Activated naive CD8-positive, alpha-beta T cell treated with anti-CD3 and anti-CD28 coated beads, Interleukin-2, amount 10 ng/mL, durations not matched to agents 7 days and 5 days (primary cell): ENCODE data around the gene CENPP. TPM values are rescaled to one million over a fixed set of nuclear protein-coding genes. Genes with fewer than 3 reads are reported as not detected.

Experiments used
- ATAC-seq: fragments of 150-1000 bp; cut with Tn5 transposase; one replicate; pipeline ENCODE4 v1.10.0; 2021; ENCODE audit warnings: low read depth, moderate library complexity
- POLR2A ChIA-PET: fragments of 350-600 bp; sonication (Branson Sonifier 250); formaldehyde crosslinking; loops from one replicate; lab custom pipeline; 2021; ENCODE audit warnings: antibody characterized with exemption; lab: Charles Lee
- DNase-seq: peaks from one replicate; pipeline ENCODE4 v3.0.0; 2021
- H3K27ac Mint-ChIP-seq: one replicate; pipeline ENCODE4 v1.8.0; 2022; ENCODE audit warnings: mild to moderate bottlenecking, mixed read lengths
- H3K27me3 Mint-ChIP-seq: one replicate; pipeline ENCODE4 v1.8.0; 2022; ENCODE audit warnings: mild to moderate bottlenecking, moderate library complexity, mixed read lengths
- H3K36me3 Mint-ChIP-seq: one replicate; pipeline ENCODE4 v1.8.0; 2021; ENCODE audit warnings: mild to moderate bottlenecking, mixed read lengths
- H3K4me1 Mint-ChIP-seq: one replicate; pipeline ENCODE4 v1.8.0; 2021; ENCODE audit warnings: mixed read lengths
- H3K4me3 Mint-ChIP-seq: one replicate; pipeline ENCODE4 v1.8.0; 2022; ENCODE audit warnings: mild to moderate bottlenecking, moderate library complexity, mixed read lengths
- H3K9me3 Mint-ChIP-seq: one replicate; pipeline ENCODE4 v1.8.0; 2021; ENCODE audit warnings: mixed read lengths
- total RNA-seq, 2 experiments: library from RNA; stranded (reverse); gene quantifications; one replicate each; pipeline ENCODE4 v1.2.3, GENCODE V29; 2021

The CENPP gene
- total RNA-seq, 2 experiments from 2014 or later = 19.6 to 20.6 TPM

GRCh38 chr9:92656537-92656925 lies 330.8 kb downstream of the CENPP start:
- DNase-seq (peak; percentile 7), ATAC-seq (no peak)
- peaks cover 6% of the 10 kb centered on the region for H3K36me3 Mint-ChIP-seq
- H3K27me3 Mint-ChIP-seq = no peaks in the 10 kb centered on the region
- no peak overlapping the region for H3K27ac Mint-ChIP-seq
- no peaks in the 10 kb centered on the region for H3K9me3 Mint-ChIP-seq
- POLR2A ChIA-PET = no interaction called here
- peaks cover 3% of the 10 kb centered on the region for H3K4me1 Mint-ChIP-seq
- H3K4me3 Mint-ChIP-seq = no peak overlapping the region

GRCh38 chr9:92657296-92658094 lies 331.7 kb downstream of the CENPP start:
- H3K27ac Mint-ChIP-seq = no peak overlapping the region

GRCh38 chr9:92658176-92658575 lies 332.4 kb downstream of the CENPP start:
- DNase-seq (no peak), ATAC-seq (no peak)
- Mint-ChIP-seq H3K36me3 (peaks cover 7% of the 10 kb centered on the region), H3K27ac (no peak overlapping the region), H3K4me3 (no peak overlapping the region), H3K9me3 (no peaks in the 10 kb centered on the region), H3K4me1 (peaks cover 7% of the 10 kb centered on the region), H3K27me3 (no peaks in the 10 kb centered on the region)
- POLR2A ChIA-PET = no interaction called here

More at GRCh38 chr9:92657296-92658094, 331.7 kb downstream of the CENPP start:
- POLR2A ChIA-PET = no interaction called here
- DNase-seq = no peak
- peaks cover 7% of the 10 kb centered on the region for H3K36me3 Mint-ChIP-seq
- ATAC-seq = no peak
- H3K27me3 Mint-ChIP-seq = no peaks in the 10 kb centered on the region
- H3K4me1 Mint-ChIP-seq = peaks cover 6% of the 10 kb centered on the region
- no peak overlapping the region for H3K4me3 Mint-ChIP-seq
- no peaks in the 10 kb centered on the region for H3K9me3 Mint-ChIP-seq

DNA sequence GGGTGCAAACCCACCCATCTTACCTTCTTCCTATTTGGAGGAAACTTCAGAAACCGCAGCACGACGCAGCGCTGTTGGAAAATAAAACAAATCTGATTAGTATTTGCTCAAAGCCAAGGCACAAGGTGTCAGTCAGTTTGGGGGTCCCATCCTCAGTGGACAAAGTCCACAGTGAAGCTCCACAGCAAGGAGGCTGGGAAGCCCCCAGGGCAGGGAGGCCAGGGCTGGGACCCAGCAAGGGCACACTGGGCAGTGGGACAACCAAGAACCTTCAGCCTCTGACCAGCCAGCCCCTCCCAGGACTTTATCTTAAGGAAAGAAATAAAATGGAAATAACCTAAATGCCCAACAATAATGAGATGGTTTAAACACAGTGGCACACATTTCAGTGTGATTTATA lies 332.9 kb downstream of the CENPP start:
- H3K27me3 Mint-ChIP-seq = no peaks in the 10 kb centered on the region
- no peaks in the 10 kb centered on the region for H3K9me3 Mint-ChIP-seq
- POLR2A ChIA-PET = no interaction called here
- H3K4me3 Mint-ChIP-seq = no peak overlapping the region
- no peak for ATAC-seq
- H3K27ac Mint-ChIP-seq = no peak overlapping the region
- no peak for DNase-seq
- peaks cover 10% of the 10 kb centered on the region for H3K4me1 Mint-ChIP-seq
- H3K36me3 Mint-ChIP-seq = peaks cover 8% of the 10 kb centered on the region

- POLR2A ChIA-PET = no interaction called here
- H3K4me3 Mint-ChIP-seq = no peak overlapping the region
Measured at GRCh38 chr9:92659601-92660000, 333.8 kb downstream of the CENPP start.

DNA sequence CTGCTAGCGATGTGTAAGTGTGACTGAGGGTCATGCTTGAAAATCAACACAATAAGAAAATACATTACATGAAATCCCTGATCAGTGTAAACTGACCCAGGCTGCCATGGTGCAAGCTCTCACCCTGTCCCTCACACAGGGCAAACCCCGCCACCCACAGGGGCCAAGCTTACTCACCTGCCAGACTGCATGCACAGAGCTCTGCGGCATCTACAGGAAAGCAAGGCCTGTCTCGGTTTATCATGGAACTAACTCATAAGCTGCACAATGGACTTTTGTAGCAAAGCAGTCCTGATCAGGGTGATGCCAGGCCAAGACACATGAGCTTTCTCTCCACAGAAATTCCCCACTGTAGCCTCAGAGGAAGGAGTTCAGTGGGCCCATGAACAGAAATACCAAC lies 334.5 kb downstream of the CENPP start:
- no peaks in the 10 kb centered on the region for H3K9me3 Mint-ChIP-seq
- H3K27me3 Mint-ChIP-seq = no peaks in the 10 kb centered on the region
- DNase-seq (no peak), ATAC-seq (no peak)
- POLR2A ChIA-PET = no interaction called here
- H3K4me1 Mint-ChIP-seq = peaks cover 22% of the 10 kb centered on the region
- no peak overlapping the region for H3K4me3 Mint-ChIP-seq
- H3K36me3 Mint-ChIP-seq = peaks cover 8% of the 10 kb centered on the region
- H3K27ac Mint-ChIP-seq = no peak overlapping the region

More at GRCh38 chr9:92659601-92660000, 333.8 kb downstream of the CENPP start:
- H3K4me1 Mint-ChIP-seq = peaks cover 15% of the 10 kb centered on the region
- H3K9me3 Mint-ChIP-seq = no peaks in the 10 kb centered on the region
- no peak for DNase-seq
- H3K36me3 Mint-ChIP-seq = peaks cover 8% of the 10 kb centered on the region
- H3K27ac Mint-ChIP-seq = no peak overlapping the region
- no peaks in the 10 kb centered on the region for H3K27me3 Mint-ChIP-seq
- no peak for ATAC-seq

- no peaks in the 10 kb centered on the region for H3K27me3 Mint-ChIP-seq
- ATAC-seq (no peak), DNase-seq (no peak)
- H3K4me3 Mint-ChIP-seq = no peak overlapping the region
- POLR2A ChIA-PET = no interaction called here
- peak overlapping the region; percentile 42 for H3K27ac Mint-ChIP-seq
- no peaks in the 10 kb centered on the region for H3K9me3 Mint-ChIP-seq
- peaks cover 9% of the 10 kb centered on the region for H3K36me3 Mint-ChIP-seq
- H3K4me1 Mint-ChIP-seq = peaks cover 26% of the 10 kb centered on the region
Measured at GRCh38 chr9:92661127-92661526, 335.4 kb downstream of the CENPP start.

DNA sequence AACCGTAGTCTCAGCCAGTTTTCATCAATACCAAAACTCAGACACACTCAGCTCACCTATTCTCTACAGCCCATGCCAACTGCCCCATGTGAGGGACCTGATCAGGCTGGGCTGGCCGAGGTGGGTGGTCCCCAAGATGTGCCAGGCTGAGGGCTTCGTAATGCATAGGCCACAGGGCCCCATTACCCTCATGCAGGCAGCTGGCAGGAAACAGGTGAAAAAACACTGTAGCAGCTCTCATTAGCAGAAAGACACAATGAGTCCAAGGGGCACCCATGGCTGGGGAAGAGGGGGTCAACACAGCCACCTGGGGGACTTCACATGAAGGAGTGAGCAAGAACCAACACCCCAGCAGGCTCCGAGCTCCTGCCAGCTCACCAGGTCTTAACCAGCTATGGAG lies 336.0 kb downstream of the CENPP start:
- no peak for ATAC-seq
- no peaks in the 10 kb centered on the region for H3K9me3 Mint-ChIP-seq
- DNase-seq = no peak
- H3K4me3 Mint-ChIP-seq = no peak overlapping the region
- peak overlapping the region; percentile 42 for H3K27ac Mint-ChIP-seq
- H3K36me3 Mint-ChIP-seq = peaks cover 9% of the 10 kb centered on the region
- POLR2A ChIA-PET = no interaction called here
- peaks cover 27% of the 10 kb centered on the region for H3K4me1 Mint-ChIP-seq
- no peaks in the 10 kb centered on the region for H3K27me3 Mint-ChIP-seq

DNA sequence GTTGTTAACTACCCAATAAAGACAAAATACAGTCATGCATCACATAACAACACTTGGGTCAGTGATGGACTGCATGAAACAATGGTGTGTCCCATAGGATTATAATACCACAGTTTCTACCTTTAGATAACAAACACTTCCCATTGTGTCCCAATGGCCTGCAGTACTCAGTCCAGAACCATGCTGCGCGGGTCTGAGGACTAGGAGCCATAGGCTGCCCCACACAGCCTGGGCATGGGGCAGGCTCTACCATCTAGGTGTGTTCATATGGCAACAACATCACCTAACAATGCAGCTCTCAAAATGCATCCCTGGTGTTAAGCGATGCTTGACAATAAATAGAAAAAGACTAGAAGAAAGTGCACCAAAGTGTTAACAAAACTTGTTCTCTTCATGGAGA lies 337.4 kb downstream of the CENPP start:
- H3K36me3 Mint-ChIP-seq = peaks cover 8% of the 10 kb centered on the region
- no peak overlapping the region for H3K4me3 Mint-ChIP-seq
- peaks cover 37% of the 10 kb centered on the region for H3K4me1 Mint-ChIP-seq
- no peaks in the 10 kb centered on the region for H3K9me3 Mint-ChIP-seq
- H3K27ac Mint-ChIP-seq = no peak overlapping the region
- ATAC-seq (no peak), DNase-seq (no peak)
- no peaks in the 10 kb centered on the region for H3K27me3 Mint-ChIP-seq
- POLR2A ChIA-PET = no interaction called here

DNA sequence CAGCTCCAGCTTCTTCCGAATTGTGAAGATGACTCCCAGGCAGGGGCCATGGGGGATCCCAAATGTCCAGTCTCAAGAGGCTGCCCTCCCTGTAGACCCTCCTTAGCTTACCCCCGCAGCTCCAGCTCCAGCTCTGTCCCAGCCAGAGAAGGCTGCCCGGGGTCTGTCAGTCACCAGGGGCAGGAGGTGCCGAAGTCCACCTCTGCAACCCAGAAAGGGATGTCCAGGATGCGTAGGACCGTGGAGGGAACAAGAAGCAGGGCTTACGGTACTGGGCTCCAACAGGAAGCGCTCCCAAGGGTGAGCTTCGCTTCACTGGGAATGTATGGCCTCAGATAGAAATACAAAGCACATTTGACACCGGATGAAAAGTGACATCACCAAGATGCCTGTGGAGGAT lies 338.2 kb downstream of the CENPP start:
- Mint-ChIP-seq H3K27me3 (no peaks in the 10 kb centered on the region), H3K4me3 (no peak overlapping the region), H3K27ac (peak overlapping the region; percentile 92), H3K36me3 (peaks cover 8% of the 10 kb centered on the region), H3K9me3 (no peaks in the 10 kb centered on the region), H3K4me1 (peaks cover 43% of the 10 kb centered on the region)
- POLR2A ChIA-PET = interaction anchor here (0.8 kb wide), 1 partner anchor 386 kb away, joined by 3 read pairs; no protein-coding TSS in a partner anchor
- no peak for DNase-seq
- ATAC-seq = no peak

GRCh38 chr9:92664394-92665152 lies 338.8 kb downstream of the CENPP start:
- Mint-ChIP-seq H3K4me3 (peak overlapping the region; percentile 54), H3K4me1 (peaks cover 46% of the 10 kb centered on the region)

GRCh38 chr9:92665836-92666235 lies 340.1 kb downstream of the CENPP start:
- Mint-ChIP-seq H3K27me3 (no peaks in the 10 kb centered on the region), H3K4me1 (peaks cover 46% of the 10 kb centered on the region), H3K9me3 (no peaks in the 10 kb centered on the region), H3K27ac (peak overlapping the region; percentile 28), H3K4me3 (no peak overlapping the region), H3K36me3 (peaks cover 8% of the 10 kb centered on the region)
- DNase-seq (no peak), ATAC-seq (no peak)
- POLR2A ChIA-PET = no interaction called here

More at GRCh38 chr9:92664394-92665152, 338.8 kb downstream of the CENPP start:
- Mint-ChIP-seq H3K27me3 (no peaks in the 10 kb centered on the region), H3K36me3 (peaks cover 8% of the 10 kb centered on the region), H3K27ac (peak overlapping the region; percentile 92), H3K9me3 (no peaks in the 10 kb centered on the region)
- peak; percentile 42 for DNase-seq
- peak; percentile 83 for ATAC-seq
- POLR2A ChIA-PET = interaction anchor here (0.8 kb wide), 1 partner anchor 387 kb away, joined by 3 read pairs; no protein-coding TSS in a partner anchor

DNA sequence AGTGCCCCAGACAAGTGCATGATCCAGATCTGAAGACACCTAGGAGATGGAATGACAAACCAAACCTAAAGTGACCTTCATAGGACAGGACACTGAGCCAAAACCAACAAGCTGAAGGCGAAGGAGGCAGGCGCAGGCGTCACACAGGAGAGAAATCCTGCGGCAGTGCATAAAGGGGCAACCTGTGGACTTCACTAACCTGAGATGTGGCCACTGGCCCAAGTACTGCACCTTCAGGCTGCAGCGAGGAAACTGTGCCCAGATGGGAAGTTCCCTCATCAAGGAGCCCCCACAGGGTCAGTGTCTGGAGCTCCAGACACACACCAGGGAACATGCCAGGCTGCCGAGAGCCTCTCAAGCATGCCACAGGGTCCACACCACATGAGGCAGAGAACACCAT lies 340.5 kb downstream of the CENPP start:
- no peak for ATAC-seq
- Mint-ChIP-seq H3K27me3 (no peaks in the 10 kb centered on the region), H3K4me1 (peaks cover 46% of the 10 kb centered on the region)

More for the DNA sequence above, 340.5 kb downstream of the CENPP start:
- Mint-ChIP-seq H3K4me3 (no peak overlapping the region), H3K36me3 (peaks cover 8% of the 10 kb centered on the region), H3K9me3 (no peaks in the 10 kb centered on the region), H3K27ac (peak overlapping the region; percentile 11)
- DNase-seq = peak; percentile 20
- POLR2A ChIA-PET = no interaction called here
